ENCODE measurements around the gene GZF1.
A peak's percentile ranks its signal among the peaks of the same experiment; 100 is the strongest.

Gene GZF1

DNA sequence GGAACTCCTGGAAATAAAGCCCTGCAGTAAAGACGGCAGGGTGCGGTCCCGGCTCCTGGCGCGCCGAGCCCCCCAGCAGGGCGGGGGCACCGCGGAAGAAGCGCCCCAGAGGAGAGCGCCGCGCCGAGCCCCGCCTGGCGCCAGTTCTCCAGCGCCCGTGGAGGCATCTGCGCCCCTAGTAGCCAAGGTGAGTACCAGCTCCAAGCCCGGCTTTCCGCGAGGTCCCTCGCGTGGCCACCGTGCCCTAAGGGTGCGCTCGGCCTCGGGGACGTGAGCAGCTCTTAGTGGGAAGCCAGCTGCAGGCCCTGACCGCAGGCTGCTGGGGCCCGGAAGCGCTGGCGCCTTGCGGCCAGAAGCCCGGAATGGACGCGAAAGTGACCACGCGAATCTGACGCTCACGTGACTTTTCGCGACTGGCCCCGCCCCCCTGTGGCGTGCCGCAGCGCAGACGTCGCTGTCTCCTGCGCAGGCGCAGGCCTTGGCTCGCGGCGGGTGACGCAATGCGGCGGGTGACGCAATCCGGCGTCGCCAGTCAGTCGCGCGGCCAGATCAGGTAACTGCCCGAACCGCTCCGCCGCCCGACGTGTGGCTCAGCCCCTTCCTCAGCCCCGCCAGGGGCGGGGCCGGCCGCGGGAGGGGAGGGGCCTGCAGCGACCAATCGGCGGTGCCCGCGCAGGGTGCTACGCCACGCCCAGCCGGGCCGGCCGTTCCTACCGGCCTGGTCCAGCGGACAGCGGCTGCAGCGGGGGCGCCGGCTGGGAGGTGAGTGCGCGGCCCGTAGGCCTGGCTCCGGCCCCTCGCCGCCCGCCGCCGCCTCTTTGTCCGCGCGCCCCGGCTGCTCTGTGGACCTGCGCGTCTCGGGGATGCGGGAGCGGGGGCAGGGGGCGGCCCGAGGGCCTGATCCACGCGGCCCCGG is at the start of gene GZF1:
TSS of gene GZF1 (plus strand) at position 707 of the 916 bp plus-strand sequence. CDS start 2,202 bp downstream, outside the sequence.
- H3K27ac ChIP-seq: peak within 1 kb of the TSS; percentile 97
- TF ChIP-seq CTCF (conservative IDR thresholded peaks at IDR 0.05) (no peak), ZFX (IDR thresholded peaks at IDR 0.05) (peak; percentile 72)

DNA sequence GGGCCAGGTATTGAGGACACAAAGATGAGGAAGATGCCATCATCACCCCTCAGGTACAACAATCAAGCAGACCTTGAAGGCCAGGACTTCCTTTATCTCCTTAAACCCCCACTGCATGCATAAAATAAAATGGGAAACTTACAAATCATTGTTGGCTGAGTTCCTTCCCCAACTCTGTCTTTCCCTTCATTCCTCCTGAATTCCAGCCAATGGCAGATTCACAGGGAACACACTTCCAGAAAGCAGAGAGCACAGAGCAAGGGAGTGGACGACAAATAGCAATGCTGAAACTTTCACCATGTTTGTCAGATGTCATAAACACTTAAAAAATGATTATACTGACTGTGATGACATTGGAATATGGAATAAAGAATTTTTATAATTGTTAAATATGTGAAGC is 48.7 kb upstream of the GZF1 start:
- TF ChIP-seq ZFX (IDR thresholded peaks at IDR 0.05): no peak
- TF ChIP-seq CTCF (conservative IDR thresholded peaks at IDR 0.05): no peak
- H3K27ac ChIP-seq: no peak overlapping the region

DNA sequence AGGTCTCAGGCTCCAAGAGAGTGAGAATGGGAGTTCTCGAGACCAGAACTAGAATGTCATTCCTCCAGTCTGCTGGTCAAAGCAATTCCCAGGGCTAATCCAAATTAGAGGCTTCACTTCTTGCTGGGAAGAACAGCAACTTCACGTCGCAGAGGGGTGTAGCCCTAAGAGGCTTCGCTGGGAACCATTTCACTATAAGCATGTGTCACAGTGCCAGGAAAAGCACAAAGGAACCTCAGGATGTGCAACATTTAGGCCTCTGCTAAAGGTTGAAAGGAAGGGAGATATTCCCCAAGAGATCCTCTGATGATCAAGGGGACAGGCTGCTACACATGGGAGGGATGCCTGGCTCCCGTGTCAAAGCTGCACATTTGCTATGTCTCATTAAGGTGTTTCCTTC is 47.3 kb upstream of the GZF1 start:
- no peak overlapping the region for H3K27ac ChIP-seq
- TF ChIP-seq CTCF (conservative IDR thresholded peaks at IDR 0.05): no peak

DNA sequence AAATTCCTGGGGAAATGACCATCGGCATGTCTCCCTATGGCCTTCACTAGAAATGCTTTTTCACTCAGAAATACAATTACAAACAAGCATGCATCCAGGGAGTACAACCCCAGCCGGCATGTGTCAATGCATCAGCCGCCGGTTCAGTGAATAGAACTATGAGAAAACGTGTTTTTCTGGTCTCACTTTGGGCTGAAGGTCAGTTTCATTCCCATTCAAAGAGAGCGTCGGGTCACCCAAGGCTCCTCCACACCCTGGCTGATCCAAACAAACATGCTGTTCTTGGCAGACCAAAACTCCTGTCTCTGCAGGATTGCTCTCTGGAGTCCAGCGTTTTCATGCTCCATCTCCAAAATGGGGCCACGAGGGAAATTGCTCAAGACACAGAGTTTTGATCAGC is 46.9 kb upstream of the GZF1 start:
- TF ChIP-seq ZFX (IDR thresholded peaks at IDR 0.05) (no peak), CTCF (conservative IDR thresholded peaks at IDR 0.05) (no peak)
- H3K27ac ChIP-seq: no peak overlapping the region

DNA sequence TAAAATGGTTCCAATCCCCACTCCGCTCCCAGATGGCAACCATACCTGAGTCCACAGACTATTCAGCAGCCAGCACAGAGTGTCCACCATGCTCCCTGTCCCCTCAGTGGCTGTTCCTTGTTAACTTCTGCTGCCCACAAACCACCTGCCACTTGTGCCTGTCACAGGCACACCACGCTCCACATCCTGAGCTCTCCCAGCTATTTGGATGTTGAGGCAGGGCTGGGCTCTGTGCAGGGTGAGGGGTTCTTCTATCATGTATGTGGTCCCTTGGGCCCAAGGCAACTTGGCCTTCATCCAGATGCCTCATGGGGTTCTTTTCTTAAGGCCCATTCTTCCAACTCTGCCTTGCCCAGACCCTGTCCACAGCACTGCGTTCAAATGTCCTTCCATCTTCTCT is 45.4 kb upstream of the GZF1 start:
- TF ChIP-seq CTCF (conservative IDR thresholded peaks at IDR 0.05) (no peak), ZFX (IDR thresholded peaks at IDR 0.05) (no peak)
- H3K27ac ChIP-seq: no peak overlapping the region

- TF ChIP-seq ZFX (IDR thresholded peaks at IDR 0.05): no peak
- no peak for TF ChIP-seq CTCF (conservative IDR thresholded peaks at IDR 0.05)
- no peak overlapping the region for H3K27ac ChIP-seq
These were observed 44.9 kb upstream of the GZF1 start for GRCh38 chr20:23317081-23317480.

DNA sequence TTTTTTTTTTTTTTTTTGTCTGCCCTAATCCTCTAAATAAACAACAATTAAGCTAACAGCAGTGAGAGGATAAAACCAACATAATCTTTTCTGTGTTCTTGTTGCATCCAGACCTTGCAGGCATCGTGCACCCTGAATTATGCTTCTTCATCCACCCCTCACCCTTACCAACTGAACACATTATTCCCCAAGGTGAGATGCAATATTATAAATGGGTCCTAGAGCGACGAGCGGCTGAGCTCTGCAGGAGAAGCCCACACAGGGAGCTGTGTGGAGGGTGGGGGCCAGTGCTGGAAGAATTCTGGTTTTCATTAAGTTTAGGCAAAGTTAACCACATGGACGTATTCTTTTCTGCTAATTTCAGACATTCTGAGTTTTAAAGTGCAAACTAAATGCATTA is 43.6 kb upstream of the GZF1 start:
- TF ChIP-seq CTCF (conservative IDR thresholded peaks at IDR 0.05) (no peak), ZFX (IDR thresholded peaks at IDR 0.05) (no peak)
- H3K27ac ChIP-seq: no peak overlapping the region

All from C4-2B (cell line).